Neural cell (in vitro differentiated cells): ENCODE results near the gene ARHGEF11. TPM values are rescaled to one million over a fixed set of nuclear protein-coding genes. Genes with fewer than 3 reads are reported as not detected.

Experiments
- H2AFZ ChIP-seq: fragments of 200-600, 300-800 bp; sonication (generic), shearing (Covaris generic); 2 replicates; pipeline ENCODE4 v1.6.0; 2014; ENCODE audit warnings: low read depth, mild to moderate bottlenecking, antibody characterized with exemption, low read length, moderate library complexity
- H3F3A ChIP-seq: fragments of 200-600 bp; shearing (Covaris generic); 2 replicates; pipeline ENCODE4 v1.6.1; 2016; ENCODE audit warnings: mild to moderate bottlenecking, moderate library complexity, mixed read lengths, antibody characterized with exemption, low read length; ENCODE audit not compliant: insufficient read depth, poor library complexity, severe bottlenecking
- H3K27ac ChIP-seq: fragments of 200-600, 300-800 bp; sonication (generic), shearing (Covaris generic); 2 replicates; pipeline ENCODE4 v1.5.1; 2014; ENCODE audit warnings: mild to moderate bottlenecking, low read length, moderate library complexity
- H3K27me3 ChIP-seq: fragments of 300-800, 200-600 bp; sonication (generic), shearing (Covaris generic); 2 replicates; pipeline ENCODE4 v1.6.0; 2014; ENCODE audit warnings: mild to moderate bottlenecking, low read depth, low read length, moderate library complexity; ENCODE audit not compliant: insufficient read depth
- H3K36me3 ChIP-seq: fragments of 300-800, 200-600 bp; sonication (generic), shearing (Covaris generic); 2 replicates; pipeline ENCODE4 v1.5.1; 2014; ENCODE audit warnings: mild to moderate bottlenecking, antibody characterized with exemption, low read length, moderate library complexity; ENCODE audit not compliant: insufficient read depth
- H3K4me2 ChIP-seq: fragments of 300-800, 200-600 bp; sonication (generic), shearing (Covaris generic); 2 replicates; pipeline ENCODE4 v1.6.0; 2014; ENCODE audit warnings: mild to moderate bottlenecking, low read length
- H3K4me3 ChIP-seq: fragments of 300-800, 200-600 bp; sonication (generic), shearing (Covaris generic); 2 replicates; pipeline ENCODE4 v1.5.1; 2014; ENCODE audit warnings: mild to moderate bottlenecking, low read length, moderate library complexity
- H3K79me2 ChIP-seq: fragments of 200-600 bp; shearing (Covaris generic); replicated peaks from 2 replicates; pipeline ENCODE4 v1.6.0; 2014; ENCODE audit warnings: mild to moderate bottlenecking, low read length, moderate library complexity; ENCODE audit not compliant: insufficient read depth
- H3K9ac ChIP-seq: fragments of 300-800, 200-600 bp; sonication (generic), shearing (Covaris generic); 2 replicates; pipeline ENCODE4 v1.6.1; 2016; ENCODE audit warnings: mild to moderate bottlenecking, low read length, mixed read lengths
- H3K9me2 ChIP-seq: fragments of 200-600 bp; shearing (Covaris generic); 2 replicates; pipeline ENCODE4 v1.6.1; 2016; ENCODE audit warnings: mild to moderate bottlenecking, low read length, mixed read lengths; ENCODE audit not compliant: insufficient read depth
- H3K9me3 ChIP-seq: fragments of 200-600, 300-800 bp; sonication (generic), shearing (Covaris generic); 2 replicates; pipeline ENCODE4 v1.6.1; 2016; ENCODE audit warnings: mild to moderate bottlenecking, mixed run types, low read length, moderate library complexity, mixed read lengths
- H4K20me1 ChIP-seq: fragments of 200-600 bp; shearing (Covaris generic); 2 replicates; pipeline ENCODE4 v1.6.1; 2016; ENCODE audit warnings: mild to moderate bottlenecking, mixed run types; ENCODE audit not compliant: insufficient read depth
- EP300 ChIP-seq: fragments of 450-650 bp; conservative IDR thresholded peaks from 2 replicates; pipeline ENCODE4 v1.6.1; 2014; ENCODE audit warnings: antibody characterized with exemption, mild to moderate bottlenecking, moderate library complexity; ENCODE audit not compliant: poor library complexity, severe bottlenecking
- EZH2 ChIP-seq: fragments of 200-600, 300-800 bp; shearing (Covaris generic), sonication (generic); IDR thresholded peaks from 2 replicates; pipeline ENCODE4 v1.6.1; 2014; ENCODE audit warnings: antibody characterized with exemption, low read length, borderline replicate concordance, mild to moderate bottlenecking; ENCODE audit not compliant: insufficient read depth, poor library complexity, severe bottlenecking
- MXI1 ChIP-seq: fragments of 450-650 bp; conservative IDR thresholded peaks from 2 replicates; pipeline ENCODE4 v1.6.1; 2014; ENCODE audit warnings: antibody characterized with exemption, mild to moderate bottlenecking; ENCODE audit not compliant: poor library complexity, severe bottlenecking
- POLR2AphosphoS5 ChIP-seq: IDR thresholded peaks from 2 replicates; pipeline ENCODE4 v1.6.1; 2012
- RAD21 ChIP-seq: fragments of 450-650 bp; conservative IDR thresholded peaks from 2 replicates; pipeline ENCODE4 v1.6.1; 2014; ENCODE audit warnings: antibody characterized with exemption, mild to moderate bottlenecking, moderate library complexity
- SMC3 ChIP-seq: fragments of 450-650 bp; conservative IDR thresholded peaks from 2 replicates; pipeline ENCODE4 v1.6.1; 2014; ENCODE audit warnings: antibody characterized with exemption, mild to moderate bottlenecking, moderate library complexity; ENCODE audit not compliant: poor library complexity
- TAF1 ChIP-seq: IDR thresholded peaks from 2 replicates; pipeline ENCODE4 v1.6.1; 2012; ENCODE audit warnings: low read depth
- polyA plus RNA-seq: library from polyadenylated mRNA; depleted of rRNA; stranded (reverse); fragments of >200 nt; gene quantifications from 2 replicates; pipeline ENCODE4 v1.2.3, GENCODE V29; 2014
- TF ChIP-seq, protein P1 (sequence below): fragments of 450-650 bp; IDR thresholded peaks from 2 replicates; pipeline ENCODE4 v1.5.1; 2014; ENCODE audit warnings: antibody characterized with exemption, mild to moderate bottlenecking, moderate library complexity; ENCODE audit not compliant: poor library complexity, severe bottlenecking
- TF ChIP-seq, protein P2 (sequence below): IDR thresholded peaks from 2 replicates; pipeline ENCODE4 v1.6.1; 2012; ENCODE audit warnings: borderline replicate concordance

ARHGEF11 gene
- polyA plus RNA-seq, 1 donor from 2014 or later = 33.2 TPM

DNA sequence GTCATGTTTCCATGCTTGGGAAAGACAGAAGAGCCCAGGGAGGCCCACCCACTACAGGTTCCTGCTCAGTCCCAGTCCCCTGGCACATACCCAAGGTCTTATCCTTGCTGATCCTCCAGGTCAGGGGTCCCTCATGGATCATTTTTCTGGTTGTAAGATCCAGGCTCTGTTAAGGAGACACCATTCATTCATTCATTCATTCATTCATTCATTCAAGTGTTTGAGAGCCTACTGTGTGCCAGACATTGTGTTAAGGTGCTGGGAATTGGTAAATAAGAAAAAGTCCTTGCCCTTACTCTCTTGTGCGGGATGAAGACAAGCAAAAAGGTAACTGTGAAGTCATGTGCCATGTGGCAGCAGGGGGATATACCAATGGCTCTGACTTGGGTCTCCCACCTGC is 101.3 kb downstream of the ARHGEF11 start:
- Histone ChIP-seq H2AFZ (no peak overlapping the region), H3F3A (no peaks in the 10 kb centered on the region), H3K27ac (no peak overlapping the region), H3K4me2 (no peak overlapping the region), H3K9ac (no peak overlapping the region), H3K27me3 (no peaks in the 10 kb centered on the region), H3K9me3 (no peaks in the 10 kb centered on the region), H3K79me2 (no peaks in the 10 kb centered on the region), H3K36me3 (peaks cover 23% of the 10 kb centered on the region), H3K9me2 (no peaks in the 10 kb centered on the region), H3K4me3 (no peak overlapping the region), H4K20me1 (no peaks in the 10 kb centered on the region)
- TF ChIP-seq SMC3 (no peak), EZH2 (no peak), RAD21 (no peak), TAF1 (no peak), EP300 (no peak), POLR2AphosphoS5 (no peak), MXI1 (no peak)
- TF ChIP-seq, protein P1, sequence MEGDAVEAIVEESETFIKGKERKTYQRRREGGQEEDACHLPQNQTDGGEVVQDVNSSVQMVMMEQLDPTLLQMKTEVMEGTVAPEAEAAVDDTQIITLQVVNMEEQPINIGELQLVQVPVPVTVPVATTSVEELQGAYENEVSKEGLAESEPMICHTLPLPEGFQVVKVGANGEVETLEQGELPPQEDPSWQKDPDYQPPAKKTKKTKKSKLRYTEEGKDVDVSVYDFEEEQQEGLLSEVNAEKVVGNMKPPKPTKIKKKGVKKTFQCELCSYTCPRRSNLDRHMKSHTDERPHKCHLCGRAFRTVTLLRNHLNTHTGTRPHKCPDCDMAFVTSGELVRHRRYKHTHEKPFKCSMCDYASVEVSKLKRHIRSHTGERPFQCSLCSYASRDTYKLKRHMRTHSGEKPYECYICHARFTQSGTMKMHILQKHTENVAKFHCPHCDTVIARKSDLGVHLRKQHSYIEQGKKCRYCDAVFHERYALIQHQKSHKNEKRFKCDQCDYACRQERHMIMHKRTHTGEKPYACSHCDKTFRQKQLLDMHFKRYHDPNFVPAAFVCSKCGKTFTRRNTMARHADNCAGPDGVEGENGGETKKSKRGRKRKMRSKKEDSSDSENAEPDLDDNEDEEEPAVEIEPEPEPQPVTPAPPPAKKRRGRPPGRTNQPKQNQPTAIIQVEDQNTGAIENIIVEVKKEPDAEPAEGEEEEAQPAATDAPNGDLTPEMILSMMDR = no peak
- TF ChIP-seq, protein P2, sequence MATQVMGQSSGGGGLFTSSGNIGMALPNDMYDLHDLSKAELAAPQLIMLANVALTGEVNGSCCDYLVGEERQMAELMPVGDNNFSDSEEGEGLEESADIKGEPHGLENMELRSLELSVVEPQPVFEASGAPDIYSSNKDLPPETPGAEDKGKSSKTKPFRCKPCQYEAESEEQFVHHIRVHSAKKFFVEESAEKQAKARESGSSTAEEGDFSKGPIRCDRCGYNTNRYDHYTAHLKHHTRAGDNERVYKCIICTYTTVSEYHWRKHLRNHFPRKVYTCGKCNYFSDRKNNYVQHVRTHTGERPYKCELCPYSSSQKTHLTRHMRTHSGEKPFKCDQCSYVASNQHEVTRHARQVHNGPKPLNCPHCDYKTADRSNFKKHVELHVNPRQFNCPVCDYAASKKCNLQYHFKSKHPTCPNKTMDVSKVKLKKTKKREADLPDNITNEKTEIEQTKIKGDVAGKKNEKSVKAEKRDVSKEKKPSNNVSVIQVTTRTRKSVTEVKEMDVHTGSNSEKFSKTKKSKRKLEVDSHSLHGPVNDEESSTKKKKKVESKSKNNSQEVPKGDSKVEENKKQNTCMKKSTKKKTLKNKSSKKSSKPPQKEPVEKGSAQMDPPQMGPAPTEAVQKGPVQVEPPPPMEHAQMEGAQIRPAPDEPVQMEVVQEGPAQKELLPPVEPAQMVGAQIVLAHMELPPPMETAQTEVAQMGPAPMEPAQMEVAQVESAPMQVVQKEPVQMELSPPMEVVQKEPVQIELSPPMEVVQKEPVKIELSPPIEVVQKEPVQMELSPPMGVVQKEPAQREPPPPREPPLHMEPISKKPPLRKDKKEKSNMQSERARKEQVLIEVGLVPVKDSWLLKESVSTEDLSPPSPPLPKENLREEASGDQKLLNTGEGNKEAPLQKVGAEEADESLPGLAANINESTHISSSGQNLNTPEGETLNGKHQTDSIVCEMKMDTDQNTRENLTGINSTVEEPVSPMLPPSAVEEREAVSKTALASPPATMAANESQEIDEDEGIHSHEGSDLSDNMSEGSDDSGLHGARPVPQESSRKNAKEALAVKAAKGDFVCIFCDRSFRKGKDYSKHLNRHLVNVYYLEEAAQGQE = no peak

DNA sequence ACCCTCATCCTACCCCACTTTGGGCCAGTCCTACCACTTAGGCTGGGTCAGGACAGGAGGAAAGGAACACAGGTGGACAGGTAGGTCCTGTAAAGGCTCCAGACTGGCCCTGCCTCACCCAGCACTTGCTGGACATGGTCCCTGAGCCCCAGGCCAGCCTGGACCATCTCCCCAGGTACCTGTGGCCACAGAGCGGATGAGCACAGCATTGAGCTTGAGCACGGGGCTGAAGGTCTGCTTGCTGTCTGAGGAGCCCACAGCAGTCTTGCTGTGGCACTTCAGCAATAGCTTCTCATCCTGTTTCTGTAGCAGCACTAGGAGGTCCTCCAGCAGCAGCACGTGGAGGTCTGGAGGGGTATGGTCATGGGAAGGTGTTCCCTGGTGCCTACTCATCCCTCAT is 101.8 kb downstream of the ARHGEF11 start:
- H3K4me2 ChIP-seq = no peak overlapping the region
- no peaks in the 10 kb centered on the region for H3K9me3 ChIP-seq
- no peaks in the 10 kb centered on the region for H4K20me1 ChIP-seq
- no peak overlapping the region for H2AFZ ChIP-seq
- TF ChIP-seq EZH2 (no peak), POLR2AphosphoS5 (no peak), RAD21 (no peak), TAF1 (no peak), SMC3 (no peak), EP300 (no peak), MXI1 (no peak)
- TF ChIP-seq, protein P2 = no peak
- TF ChIP-seq, protein P1 = no peak
- no peaks in the 10 kb centered on the region for H3K79me2 ChIP-seq
- H3K27ac ChIP-seq = no peak overlapping the region
- H3K9ac ChIP-seq = no peak overlapping the region
- H3F3A ChIP-seq = no peaks in the 10 kb centered on the region
- H3K36me3 ChIP-seq = peaks cover 23% of the 10 kb centered on the region
- H3K4me3 ChIP-seq = no peak overlapping the region
- H3K27me3 ChIP-seq = no peaks in the 10 kb centered on the region
- H3K9me2 ChIP-seq = no peaks in the 10 kb centered on the region
